Nephron progenitor cell (in vitro differentiated cells): ENCODE data around the gene SH3BGR.
A peak's percentile ranks its signal among the peaks of the same experiment; 100 is the strongest.

ENCODE experiments used
- DNase-seq: peaks from one replicate; pipeline ENCODE4 v3.0.0; 2021
- H3K27ac Mint-ChIP-seq: 2 replicates; pipeline ENCODE4 v1.8.0; 2021; ENCODE audit warnings: mild to moderate bottlenecking, moderate library complexity, mixed read lengths
- H3K27me3 Mint-ChIP-seq: 2 replicates; pipeline ENCODE4 v1.8.0; 2021; ENCODE audit warnings: mild to moderate bottlenecking, low read depth, mixed read lengths; ENCODE audit not compliant: poor library complexity
- H3K36me3 Mint-ChIP-seq: 2 replicates; pipeline ENCODE4 v1.8.0; 2021; ENCODE audit warnings: low read depth, mixed read lengths
- H3K4me1 Mint-ChIP-seq: 2 replicates; pipeline ENCODE4 v1.8.0; 2021; ENCODE audit warnings: mixed read lengths
- H3K4me3 Mint-ChIP-seq: 2 replicates; pipeline ENCODE4 v1.8.0; 2021; ENCODE audit warnings: mild to moderate bottlenecking, moderate library complexity, mixed read lengths
- H3K9me3 Mint-ChIP-seq: 2 replicates; pipeline ENCODE4 v1.8.0; 2021; ENCODE audit warnings: mild to moderate bottlenecking, moderate library complexity, mixed read lengths
- TF ChIP-seq, protein P1 (sequence below): fragments of 200-600 bp; sonication (generic); IDR thresholded peaks from 2 replicates; pipeline ENCODE4 v1.5.0; 2021; ENCODE audit warnings: antibody characterized with exemption

Gene SH3BGR

DNA sequence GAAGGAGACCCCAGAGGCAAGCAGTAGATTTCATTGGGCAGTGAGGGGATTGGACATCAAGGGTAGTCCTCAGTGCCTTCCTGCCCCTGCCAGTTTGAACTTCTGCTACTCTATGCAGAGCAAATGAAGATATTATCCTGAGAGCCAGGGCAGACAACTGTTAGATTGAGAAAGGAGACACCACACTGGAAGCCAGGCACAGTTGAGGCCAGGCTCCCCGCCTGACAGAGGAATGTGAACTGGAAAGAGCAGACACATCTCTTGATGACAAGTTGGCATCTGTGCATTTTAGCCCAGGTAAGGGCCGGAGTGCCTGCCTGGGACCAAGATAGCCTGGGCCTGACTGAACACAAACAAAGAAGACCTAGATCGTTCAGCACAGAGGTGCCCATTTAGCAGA, 16.0 kb downstream of the SH3BGR start:
- Mint-ChIP-seq H3K9me3 (peaks cover 14% of the 10 kb centered on the region), H3K27ac (no peak overlapping the region), H3K36me3 (peaks cover 26% of the 10 kb centered on the region), H3K4me3 (no peak overlapping the region), H3K27me3 (peaks cover 3% of the 10 kb centered on the region), H3K4me1 (peaks cover 18% of the 10 kb centered on the region)
- TF ChIP-seq, protein P1, sequence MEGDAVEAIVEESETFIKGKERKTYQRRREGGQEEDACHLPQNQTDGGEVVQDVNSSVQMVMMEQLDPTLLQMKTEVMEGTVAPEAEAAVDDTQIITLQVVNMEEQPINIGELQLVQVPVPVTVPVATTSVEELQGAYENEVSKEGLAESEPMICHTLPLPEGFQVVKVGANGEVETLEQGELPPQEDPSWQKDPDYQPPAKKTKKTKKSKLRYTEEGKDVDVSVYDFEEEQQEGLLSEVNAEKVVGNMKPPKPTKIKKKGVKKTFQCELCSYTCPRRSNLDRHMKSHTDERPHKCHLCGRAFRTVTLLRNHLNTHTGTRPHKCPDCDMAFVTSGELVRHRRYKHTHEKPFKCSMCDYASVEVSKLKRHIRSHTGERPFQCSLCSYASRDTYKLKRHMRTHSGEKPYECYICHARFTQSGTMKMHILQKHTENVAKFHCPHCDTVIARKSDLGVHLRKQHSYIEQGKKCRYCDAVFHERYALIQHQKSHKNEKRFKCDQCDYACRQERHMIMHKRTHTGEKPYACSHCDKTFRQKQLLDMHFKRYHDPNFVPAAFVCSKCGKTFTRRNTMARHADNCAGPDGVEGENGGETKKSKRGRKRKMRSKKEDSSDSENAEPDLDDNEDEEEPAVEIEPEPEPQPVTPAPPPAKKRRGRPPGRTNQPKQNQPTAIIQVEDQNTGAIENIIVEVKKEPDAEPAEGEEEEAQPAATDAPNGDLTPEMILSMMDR, result no peak
- no peak for DNase-seq

DNA sequence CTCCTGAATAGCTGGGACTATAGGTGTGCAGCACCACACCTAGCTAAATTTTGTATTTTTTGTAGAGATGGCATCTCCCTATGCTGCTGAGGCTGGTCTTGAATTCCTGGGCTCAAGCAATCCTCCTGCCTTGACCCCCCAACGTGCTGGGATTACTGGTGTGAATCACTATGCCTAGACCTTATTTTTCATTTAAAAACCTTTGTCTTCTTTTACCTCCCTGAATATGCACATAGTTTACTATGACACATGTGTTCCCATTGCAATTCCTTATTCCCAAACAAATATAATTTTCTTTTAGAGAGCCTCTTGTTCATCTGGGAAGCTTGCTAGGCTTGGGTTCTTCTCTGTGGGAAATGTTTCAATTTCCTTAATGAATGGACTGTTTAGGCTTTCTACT, 16.8 kb downstream of the SH3BGR start:
- Mint-ChIP-seq H3K27ac (no peak overlapping the region), H3K27me3 (peaks cover 3% of the 10 kb centered on the region), H3K9me3 (peaks cover 14% of the 10 kb centered on the region), H3K36me3 (peaks cover 26% of the 10 kb centered on the region), H3K4me3 (no peak overlapping the region), H3K4me1 (peaks cover 18% of the 10 kb centered on the region)
- no peak for DNase-seq
- TF ChIP-seq, protein P1, result no peak

DNA sequence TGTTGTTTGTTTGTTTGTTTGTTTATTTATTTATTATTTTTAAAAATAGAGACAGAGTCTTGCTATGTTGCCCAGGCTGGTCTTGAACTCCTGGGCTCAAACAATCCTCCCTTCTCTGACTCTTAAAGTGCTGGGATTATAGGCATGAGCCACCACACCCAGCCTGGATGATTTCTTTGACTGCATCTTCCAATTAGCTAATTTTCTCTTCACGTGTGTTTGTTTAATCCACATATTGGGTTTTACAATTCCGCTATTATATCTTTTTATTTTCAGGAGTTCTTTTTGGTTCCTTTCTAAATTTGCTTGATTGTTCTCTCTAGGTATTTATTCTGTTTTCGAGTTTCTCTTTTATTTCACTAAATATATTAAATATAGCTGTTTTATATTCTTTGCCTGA, 19.8 kb downstream of the SH3BGR start:
- peaks cover 14% of the 10 kb centered on the region for H3K9me3 Mint-ChIP-seq
- H3K4me3 Mint-ChIP-seq, result no peak overlapping the region
- H3K36me3 Mint-ChIP-seq, result peaks cover 27% of the 10 kb centered on the region

DNA sequence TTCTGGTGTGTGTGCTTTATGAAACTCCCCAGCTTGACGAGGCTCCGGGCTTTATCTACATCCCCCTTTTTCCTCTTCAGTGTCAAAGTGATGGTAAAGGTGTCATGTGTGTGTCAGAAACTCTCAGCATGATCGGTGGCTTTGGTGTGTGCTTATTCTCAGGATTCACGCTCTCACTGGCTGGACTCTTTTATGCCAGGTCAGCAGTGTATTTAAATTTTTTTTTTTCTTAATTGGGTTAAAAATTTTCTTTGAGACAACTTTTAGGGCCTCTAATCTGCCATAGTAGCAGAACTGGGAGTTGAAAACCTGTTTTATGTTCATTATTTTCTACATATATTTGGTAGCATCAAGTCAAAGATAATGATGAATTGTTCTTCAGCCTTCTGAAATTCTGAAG, 21.0 kb downstream of the SH3BGR start:
- no peak for DNase-seq
- Mint-ChIP-seq H3K4me1 (peaks cover 19% of the 10 kb centered on the region), H3K4me3 (no peak overlapping the region), H3K27ac (peak overlapping the region; percentile 80), H3K27me3 (peaks cover 3% of the 10 kb centered on the region), H3K9me3 (peaks cover 14% of the 10 kb centered on the region), H3K36me3 (peaks cover 28% of the 10 kb centered on the region)
- TF ChIP-seq, protein P1, result no peak

More for the DNA sequence above, 19.8 kb downstream of the SH3BGR start:
- Mint-ChIP-seq H3K27ac (no peak overlapping the region), H3K4me1 (peaks cover 19% of the 10 kb centered on the region), H3K27me3 (peaks cover 3% of the 10 kb centered on the region)
- no peak for DNase-seq
- TF ChIP-seq, protein P1, result no peak

DNA sequence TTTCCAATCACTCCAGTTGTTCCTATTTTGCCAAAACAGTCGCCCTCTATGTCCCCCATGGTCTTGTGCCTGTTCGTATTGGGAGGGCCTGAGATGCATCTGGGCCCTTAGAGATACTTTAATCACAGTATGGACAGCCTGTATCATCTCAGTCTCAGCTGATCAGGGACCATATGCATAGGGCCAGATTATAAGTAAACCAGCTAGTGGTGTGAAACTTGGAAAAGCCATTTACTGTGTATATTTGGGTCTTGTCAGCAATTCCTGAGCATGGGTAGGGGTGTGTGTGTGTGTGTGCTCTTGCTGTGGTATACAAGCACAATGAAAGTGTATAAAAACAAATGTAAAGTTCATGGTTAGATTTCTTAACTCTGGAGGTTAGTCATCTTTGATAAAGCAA, 22.8 kb downstream of the SH3BGR start:
- Mint-ChIP-seq H3K27me3 (peaks cover 3% of the 10 kb centered on the region), H3K9me3 (peaks cover 14% of the 10 kb centered on the region), H3K27ac (no peak overlapping the region), H3K4me3 (no peak overlapping the region), H3K4me1 (peaks cover 19% of the 10 kb centered on the region), H3K36me3 (peaks cover 28% of the 10 kb centered on the region)
- DNase-seq, result no peak
- TF ChIP-seq, protein P1, result no peak

DNA sequence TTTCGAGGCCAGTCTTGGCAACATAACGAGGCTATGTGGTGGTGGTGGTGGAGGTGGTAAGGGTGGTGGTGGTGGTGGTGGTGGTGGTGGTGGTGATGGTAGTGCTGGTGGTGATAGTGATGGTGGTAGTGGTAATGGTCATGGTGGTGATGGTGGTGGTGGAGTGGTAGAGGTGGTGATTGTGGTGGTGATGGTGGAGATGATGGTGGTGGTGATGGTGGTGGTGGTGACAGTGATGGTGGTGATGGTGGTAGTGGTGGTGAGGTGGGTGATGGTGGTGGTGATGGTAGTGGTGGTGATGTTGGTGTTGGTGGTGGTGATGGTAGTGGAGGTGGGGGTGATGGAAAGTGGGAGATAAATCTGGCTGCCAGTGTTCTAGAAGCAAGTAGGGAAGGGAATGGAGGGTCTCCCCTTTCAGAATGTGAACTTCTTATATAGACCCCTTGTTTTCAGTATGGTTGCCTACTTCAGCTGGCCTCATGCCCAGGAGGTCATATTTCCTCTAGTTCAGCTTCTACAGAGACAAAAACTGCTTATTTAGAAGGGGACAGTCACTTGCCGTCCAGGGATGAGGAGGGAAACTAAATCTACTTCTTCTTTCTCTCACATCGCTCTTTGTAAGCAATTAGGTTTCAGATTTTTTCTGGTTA, 27.5 kb downstream of the SH3BGR start:
- peaks cover 3% of the 10 kb centered on the region for H3K27me3 Mint-ChIP-seq
- no peak overlapping the region for H3K27ac Mint-ChIP-seq
- peaks cover 7% of the 10 kb centered on the region for H3K4me1 Mint-ChIP-seq
- H3K9me3 Mint-ChIP-seq, result no peaks in the 10 kb centered on the region
- peaks cover 12% of the 10 kb centered on the region for H3K36me3 Mint-ChIP-seq
- TF ChIP-seq, protein P1, result no peak
- H3K4me3 Mint-ChIP-seq, result no peak overlapping the region
- DNase-seq, result no peak
